HuH-7.5 (cell line): Measurements from ENCODE around the gene TP73.

Experiments
- DNase-seq: peaks from one replicate; pipeline ENCODE4 v3.0.0; 2011; ENCODE audit warnings: low spot score

TP73 gene

GRCh38 chr1:3673381-3674099 is 21.2 kb downstream of the TP73 start:
- no peak for DNase-seq

GRCh38 chr1:3674100-3675094 is 22.1 kb downstream of the TP73 start:
- DNase-seq = no peak

GRCh38 chr1:3675436-3675835 is 23.1 kb downstream of the TP73 start:
- DNase-seq = no peak

- no peak for DNase-seq
Measured at GRCh38 chr1:3676581-3677470, 24.5 kb downstream of the TP73 start.

GRCh38 chr1:3677484-3677883 is 25.2 kb downstream of the TP73 start:
- DNase-seq = no peak

GRCh38 chr1:3678361-3679097 is 26.2 kb downstream of the TP73 start:
- DNase-seq = no peak

- DNase-seq = no peak
Measured at GRCh38 chr1:3679098-3679555, 26.8 kb downstream of the TP73 start.

- DNase-seq = no peak
Measured at GRCh38 chr1:3679799-3680453, 27.6 kb downstream of the TP73 start.

- no peak for DNase-seq
Measured at GRCh38 chr1:3680488-3681230, 28.3 kb downstream of the TP73 start.

- no peak for DNase-seq
Measured at GRCh38 chr1:3681231-3681897, 29.0 kb downstream of the TP73 start.

- no peak for DNase-seq
Measured at GRCh38 chr1:3681898-3682806, 29.8 kb downstream of the TP73 start.

GRCh38 chr1:3683197-3683596 is 30.9 kb downstream of the TP73 start:
- DNase-seq = no peak

- no peak for DNase-seq
Measured at GRCh38 chr1:3683992-3684391, 31.7 kb downstream of the TP73 start.

GRCh38 chr1:3685222-3685621 is 32.9 kb downstream of the TP73 start:
- DNase-seq = no peak

GRCh38 chr1:3685906-3686305 is 33.6 kb downstream of the TP73 start:
- no peak for DNase-seq

GRCh38 chr1:3687504-3687903 is 35.2 kb downstream of the TP73 start:
- no peak for DNase-seq

GRCh38 chr1:3688356-3689137 is 36.2 kb downstream of the TP73 start:
- no peak for DNase-seq
